Tongue (tissue), 2 donors: Measurements from ENCODE around the gene RXFP4. TPM values are rescaled to one million over a fixed set of nuclear protein-coding genes. Genes with fewer than 3 reads are reported as not detected.
"Not testable (repeated sequence)": the region's sequence is repeated elsewhere in the genome, so short reads cannot be mapped to it uniquely, and the experiment has no call there.

Source experiments
- DNase-seq: peaks from one replicate; pipeline ENCODE4 v3.0.0-alpha.2; 2015
- total RNA-seq: library from RNA; depleted of rRNA; stranded (reverse); fragments of >200 nt; gene quantifications from one replicate; pipeline ENCODE4 v1.2.3, GENCODE V29; 2014

RXFP4 gene, protein sequence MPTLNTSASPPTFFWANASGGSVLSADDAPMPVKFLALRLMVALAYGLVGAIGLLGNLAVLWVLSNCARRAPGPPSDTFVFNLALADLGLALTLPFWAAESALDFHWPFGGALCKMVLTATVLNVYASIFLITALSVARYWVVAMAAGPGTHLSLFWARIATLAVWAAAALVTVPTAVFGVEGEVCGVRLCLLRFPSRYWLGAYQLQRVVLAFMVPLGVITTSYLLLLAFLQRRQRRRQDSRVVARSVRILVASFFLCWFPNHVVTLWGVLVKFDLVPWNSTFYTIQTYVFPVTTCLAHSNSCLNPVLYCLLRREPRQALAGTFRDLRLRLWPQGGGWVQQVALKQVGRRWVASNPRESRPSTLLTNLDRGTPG
- total RNA-seq = not detected

DNA sequence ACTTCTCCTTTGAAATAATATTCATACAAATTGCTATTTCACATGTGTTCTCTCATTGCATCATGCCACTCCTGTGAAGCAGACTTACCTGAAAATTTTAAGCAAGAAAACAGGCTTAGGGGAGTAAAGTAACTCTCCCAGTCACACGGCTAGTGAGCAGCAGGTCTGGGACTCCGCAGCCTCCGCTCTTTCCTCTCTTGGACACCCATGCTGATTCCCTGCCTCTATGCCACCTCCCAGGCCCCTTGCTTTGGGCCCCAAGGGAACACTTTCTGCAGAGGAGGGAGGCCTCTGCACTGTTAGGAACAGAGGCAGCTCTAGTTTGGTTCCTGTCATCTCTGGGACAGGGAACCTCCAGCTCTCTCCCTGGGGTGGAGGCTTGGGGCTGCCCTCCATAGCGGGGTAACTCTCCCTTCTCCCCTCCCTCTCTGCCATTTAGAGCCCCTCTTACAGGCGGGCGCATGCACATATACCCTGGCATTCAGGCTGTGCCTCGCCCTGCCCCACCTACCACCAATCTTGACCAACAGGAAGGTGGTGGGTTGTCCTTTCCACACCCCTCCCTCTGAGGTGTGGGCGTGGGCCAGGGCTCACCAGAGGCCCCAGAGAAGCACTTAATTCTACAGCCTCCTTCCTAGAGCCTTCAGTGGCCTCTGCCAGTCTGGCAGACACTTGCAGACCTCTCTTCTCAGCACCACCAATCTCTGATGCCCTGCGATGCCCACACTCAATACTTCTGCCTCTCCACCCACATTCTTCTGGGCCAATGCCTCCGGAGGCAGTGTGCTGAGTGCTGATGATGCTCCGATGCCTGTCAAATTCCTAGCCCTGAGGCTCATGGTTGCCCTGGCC lies at the start of gene RXFP4:
Gene RXFP4 (plus strand): TSS at position 646 of the 852 bp plus-strand sequence. CDS start 72 bp downstream, at position 718.
- peak; percentile 22 for DNase-seq

DNA sequence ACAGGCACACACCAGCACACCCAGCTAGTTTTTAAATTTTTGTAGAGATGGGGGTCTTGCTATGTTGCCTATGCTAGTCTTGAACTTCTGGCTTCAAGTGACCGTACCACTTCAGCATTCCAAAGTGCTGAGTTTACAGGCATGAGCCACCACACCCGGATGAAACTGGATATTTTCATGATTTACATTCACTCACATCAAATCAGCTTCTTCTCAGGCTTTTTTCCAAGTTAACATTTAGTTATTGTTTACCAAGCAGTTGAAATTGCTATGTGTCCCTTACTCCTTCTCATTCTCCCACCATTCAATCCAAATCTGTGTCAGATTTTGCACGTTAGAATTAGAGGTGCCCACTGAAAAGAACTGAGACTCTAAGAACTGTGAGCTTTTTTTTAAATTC lies 48.6 kb upstream of the RXFP4 start:
- DNase-seq = no peak

DNA sequence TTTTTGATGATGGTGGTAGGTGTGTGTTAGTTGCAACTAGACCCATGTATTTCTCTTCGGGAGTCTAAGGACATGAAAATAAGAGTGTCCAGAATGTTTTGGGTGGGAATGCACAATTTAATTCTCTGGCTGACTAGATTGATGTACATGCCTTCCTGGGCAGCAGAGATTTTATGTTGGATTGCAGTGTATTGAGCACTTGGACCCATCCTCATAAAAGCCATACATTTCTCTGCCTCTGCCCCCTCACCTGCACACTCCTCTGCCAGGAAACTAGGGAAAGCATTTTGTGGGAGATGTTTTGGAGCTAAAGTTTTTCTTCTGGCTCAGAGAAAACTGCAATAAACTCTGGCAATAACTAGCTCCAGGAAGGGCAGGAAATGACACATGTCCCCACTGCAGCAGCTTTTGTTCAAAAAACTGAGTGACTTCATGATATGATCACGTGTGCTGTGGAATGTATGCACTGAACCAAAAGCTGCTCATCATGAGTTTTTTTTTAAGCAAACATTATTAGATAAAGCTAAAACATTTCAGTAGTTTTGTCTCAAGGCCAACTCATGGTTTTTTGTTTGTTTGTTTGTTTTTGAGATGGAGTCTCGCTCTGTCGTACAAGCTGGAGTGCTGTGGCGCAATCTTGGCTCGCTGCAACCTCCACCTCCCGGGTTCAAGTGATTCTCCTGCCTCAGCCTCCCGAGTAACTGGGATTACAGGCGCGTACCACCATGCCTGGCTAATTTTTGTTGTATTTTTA lies 47.9 kb upstream of the RXFP4 start:
- DNase-seq = peak; percentile 57

DNA sequence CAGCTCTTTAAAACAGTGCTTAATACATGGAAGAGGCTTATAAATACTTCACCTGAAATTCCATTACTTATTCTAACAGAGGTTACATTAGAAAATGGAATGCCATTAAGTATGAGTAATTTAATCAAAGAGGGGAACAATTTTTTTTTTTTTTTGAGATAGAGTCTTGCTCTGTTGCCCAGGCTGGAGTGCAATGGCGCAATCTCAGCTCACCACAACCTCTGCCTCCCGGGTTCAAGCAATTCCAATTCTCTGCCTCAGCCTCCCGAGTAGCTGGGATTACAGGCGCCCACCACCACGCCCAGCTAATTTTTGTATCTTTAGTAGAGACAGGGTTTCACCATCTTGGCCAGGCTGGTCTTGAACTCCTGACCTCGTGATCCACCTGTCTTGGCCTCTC lies 45.8 kb upstream of the RXFP4 start:
- DNase-seq = not testable (repeated sequence)

DNA sequence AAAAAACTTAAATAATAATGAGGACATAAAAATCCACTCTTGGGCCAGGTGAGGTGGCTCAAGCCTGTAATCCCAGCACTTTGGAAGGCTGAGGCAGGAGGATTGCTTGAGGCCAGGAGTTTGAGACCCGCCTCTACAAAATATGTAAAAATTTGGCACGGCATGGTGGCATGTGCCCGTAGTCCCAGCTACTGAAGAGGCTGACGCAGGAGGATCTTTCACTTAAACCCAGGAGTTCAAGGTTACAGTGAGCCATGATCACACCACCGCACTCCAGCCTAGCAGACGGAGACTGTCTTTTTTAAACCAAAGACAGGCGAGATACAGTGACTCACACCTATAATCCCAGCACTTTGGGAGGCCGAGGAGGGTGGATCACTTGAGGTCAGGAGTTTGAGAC lies 45.0 kb upstream of the RXFP4 start:
- DNase-seq = not testable (repeated sequence)

DNA sequence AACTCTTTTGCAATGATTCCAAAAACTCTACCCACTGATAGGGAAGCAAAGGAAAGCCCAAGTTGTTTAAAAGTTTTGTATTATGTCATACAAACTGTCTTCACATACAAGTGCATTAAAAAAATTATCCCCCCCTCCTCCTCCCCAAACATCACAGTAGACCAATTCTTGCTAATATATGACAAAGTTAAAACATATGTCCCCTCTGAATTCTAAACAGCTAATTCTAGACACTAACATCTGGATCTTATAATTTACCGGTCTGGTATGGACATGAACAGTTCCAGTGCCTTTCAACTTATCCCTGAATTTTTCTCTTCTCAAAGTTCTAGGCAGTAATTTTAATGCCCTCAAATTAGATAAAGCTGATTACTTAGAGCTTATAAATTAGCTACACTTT lies 43.7 kb upstream of the RXFP4 start:
- DNase-seq = no peak

DNA sequence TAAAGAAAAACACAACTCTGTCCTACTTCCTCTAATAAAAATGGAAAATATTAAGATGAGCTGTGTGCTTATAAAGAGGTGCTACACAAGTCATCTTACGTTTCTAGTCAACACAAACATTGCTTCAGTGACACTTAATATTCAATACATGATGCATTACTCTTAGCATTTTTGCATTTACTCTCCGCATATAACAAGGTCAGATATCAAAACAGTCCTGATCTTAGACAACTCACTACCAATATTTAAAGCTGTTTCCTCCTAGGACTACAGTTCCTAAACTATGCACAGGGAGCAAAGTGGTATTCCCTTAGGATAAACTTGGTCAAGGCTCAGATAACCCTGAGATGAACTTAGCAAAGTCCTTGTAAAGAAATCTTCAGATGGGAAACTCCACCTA lies 42.5 kb upstream of the RXFP4 start:
- no peak for DNase-seq

DNA sequence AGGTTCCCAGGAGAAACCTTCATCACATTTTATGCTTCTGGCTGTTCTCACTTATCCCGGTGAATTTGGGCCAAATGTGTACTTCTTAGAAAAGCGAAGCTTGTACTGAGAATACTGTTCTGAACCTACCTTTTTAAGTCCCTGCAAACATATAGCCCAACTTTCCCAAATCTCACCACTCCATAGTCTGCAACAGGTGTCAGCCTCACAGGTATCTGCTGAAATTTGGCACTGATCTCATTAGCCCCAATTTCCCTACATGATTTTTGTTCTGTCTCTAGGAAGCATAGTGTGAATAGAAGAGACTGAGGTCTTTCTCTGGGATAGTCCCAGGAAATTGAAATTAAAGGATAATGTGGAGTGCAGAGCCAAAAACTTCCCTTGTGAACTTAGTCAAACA lies 41.8 kb upstream of the RXFP4 start:
- no peak for DNase-seq

DNA sequence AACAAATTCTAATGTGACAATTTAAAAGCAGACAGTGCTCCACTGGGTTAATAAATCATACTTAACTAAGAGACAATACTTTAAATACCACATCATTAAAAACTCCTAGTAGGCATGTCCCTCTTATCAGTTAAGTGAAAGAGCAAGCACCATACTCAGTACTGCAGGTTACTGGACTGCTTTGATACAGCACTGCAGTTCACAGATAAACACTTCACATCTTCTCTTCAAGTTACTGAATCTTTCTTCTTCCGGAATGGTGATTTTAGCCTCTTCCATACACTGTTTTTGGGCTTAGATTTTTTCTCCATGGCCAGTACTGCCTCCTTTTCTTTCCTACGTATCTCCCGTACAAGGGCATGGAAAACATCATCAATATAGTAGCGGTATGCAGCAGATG lies 41.3 kb upstream of the RXFP4 start:
- no peak for DNase-seq

DNA sequence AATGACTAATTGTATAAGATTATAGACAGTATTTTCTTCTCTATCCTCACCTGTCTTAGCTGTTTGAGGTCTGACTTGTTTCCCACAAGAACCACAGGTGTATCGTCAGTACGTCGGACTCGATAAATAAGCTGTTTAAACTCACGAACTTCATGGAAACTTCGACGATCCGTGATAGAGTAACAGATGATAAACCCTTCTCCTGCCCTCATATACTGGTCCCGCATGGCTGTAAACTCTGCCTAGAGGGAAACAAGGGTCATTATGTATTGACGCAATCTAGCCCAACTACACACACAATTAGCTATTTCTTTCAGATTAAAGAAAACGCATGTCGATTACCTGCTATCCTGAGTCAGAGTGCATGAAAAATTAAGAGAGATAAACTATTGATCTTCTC lies 37.2 kb upstream of the RXFP4 start:
- DNase-seq = no peak

DNA sequence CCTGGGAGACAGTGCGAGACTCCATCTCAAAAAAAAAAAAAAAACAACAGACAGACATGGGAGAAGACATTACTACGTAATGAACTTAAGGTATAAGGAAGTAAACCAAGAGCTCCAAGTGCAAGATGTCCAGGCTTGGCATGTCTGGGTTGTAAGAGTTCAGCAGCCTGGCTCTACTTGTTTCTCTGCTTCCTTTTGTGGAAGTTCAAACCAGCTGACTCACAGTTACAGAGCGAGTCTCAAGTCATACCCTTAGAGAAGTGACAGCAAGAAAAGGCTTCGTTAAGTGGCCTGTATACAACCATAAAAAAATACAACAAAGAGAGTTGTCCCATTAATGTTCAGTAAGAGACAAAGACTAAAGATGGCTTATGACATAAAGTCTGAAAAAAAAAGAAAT lies 31.5 kb upstream of the RXFP4 start:
- no peak for DNase-seq

DNA sequence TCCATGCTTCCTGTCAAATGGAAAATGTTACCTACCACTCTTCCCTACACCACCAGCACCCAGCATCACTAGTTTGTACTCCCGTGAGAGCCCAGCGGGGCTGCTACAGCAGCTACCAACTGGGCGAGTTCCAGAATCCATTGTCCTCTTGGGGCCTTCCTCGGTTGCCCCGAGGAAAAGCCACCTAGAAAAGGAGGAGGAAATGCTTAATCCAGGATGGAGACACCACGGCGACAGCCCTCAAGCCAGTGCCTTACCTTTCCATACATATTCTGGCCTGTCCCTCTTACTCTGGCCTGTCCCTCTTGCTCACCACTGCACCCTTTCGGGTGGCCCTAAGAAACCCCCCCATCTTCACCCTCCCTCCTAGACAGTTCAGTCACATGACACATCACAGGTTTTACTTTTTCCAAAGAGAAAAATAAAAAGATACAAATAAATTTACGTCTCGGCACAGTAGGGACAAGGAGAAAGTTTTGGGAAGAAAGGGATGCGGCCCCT lies 30.8 kb upstream of the RXFP4 start:
- DNase-seq = peak; percentile 47

DNA sequence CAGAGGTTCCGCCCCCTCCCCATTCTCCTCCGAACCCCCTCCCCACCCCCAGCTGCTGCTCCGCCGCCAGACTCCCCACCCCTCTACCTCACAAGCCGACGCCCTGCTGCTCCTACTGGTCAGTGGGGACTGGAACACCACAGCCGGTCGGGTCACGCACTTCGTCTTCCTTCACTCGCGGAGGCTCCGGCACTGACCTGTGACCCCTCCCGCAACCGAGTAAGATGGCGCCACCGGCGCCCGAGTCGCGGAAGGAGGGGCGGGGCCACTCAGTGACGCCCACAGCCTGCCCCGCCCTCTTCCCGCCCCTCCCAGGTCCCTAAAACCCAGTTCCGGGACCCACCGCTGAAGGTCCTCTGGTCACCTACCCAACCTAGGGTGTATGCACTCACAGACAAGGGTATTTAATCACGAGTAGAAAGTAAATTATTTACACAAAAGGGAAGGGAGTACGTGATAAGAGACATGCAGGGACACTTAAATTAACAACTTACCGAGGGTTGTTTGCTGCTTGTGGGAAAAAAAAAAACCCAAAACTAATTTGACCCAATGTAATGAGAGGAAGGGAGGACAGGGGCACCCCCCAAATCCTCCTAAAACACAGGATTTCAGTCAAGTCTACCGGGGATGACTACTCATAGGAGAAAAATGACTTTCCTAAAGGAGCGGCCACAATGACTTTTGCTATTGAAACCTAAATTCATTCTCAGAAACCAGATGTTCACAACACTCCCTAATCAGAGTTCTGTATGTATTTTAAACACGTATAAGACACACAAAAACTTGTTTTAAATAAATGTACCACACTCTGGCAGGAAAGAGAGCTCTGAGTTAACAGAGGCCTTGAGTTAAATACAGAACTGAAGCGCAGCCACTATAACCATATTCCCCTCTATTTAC lies 30.0 kb upstream of the RXFP4 start, which contains the start of gene RIT1:
Gene RIT1 (minus strand): TSS at position 194 of the 900 bp plus-strand sequence. CDS start 588 bp downstream, outside the sequence.
- peak; percentile 91 for DNase-seq

DNA sequence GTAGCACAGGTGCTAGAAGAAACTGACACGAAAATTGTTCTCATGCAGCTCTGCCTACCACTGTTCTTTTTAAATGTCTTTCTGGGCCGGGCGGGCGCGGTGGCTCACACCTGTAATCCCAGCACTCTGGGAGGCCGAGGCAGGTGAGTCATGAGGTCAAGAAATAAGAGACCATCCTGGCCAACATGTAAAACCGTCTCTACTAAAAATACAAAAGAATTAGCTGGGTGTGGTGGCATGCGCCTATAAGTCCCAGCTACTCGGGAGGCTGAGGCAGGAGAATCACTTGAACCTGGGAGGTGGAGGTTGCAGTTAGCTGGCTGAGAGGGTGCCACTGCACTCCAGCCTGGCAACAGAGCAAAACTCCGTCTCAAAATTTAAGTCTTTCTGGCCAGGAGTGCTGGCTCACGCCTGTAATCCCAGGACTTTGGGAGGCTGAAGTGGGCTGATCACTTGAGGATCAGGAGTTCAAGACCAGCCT lies 29.3 kb upstream of the RXFP4 start:
- no peak for DNase-seq

DNA sequence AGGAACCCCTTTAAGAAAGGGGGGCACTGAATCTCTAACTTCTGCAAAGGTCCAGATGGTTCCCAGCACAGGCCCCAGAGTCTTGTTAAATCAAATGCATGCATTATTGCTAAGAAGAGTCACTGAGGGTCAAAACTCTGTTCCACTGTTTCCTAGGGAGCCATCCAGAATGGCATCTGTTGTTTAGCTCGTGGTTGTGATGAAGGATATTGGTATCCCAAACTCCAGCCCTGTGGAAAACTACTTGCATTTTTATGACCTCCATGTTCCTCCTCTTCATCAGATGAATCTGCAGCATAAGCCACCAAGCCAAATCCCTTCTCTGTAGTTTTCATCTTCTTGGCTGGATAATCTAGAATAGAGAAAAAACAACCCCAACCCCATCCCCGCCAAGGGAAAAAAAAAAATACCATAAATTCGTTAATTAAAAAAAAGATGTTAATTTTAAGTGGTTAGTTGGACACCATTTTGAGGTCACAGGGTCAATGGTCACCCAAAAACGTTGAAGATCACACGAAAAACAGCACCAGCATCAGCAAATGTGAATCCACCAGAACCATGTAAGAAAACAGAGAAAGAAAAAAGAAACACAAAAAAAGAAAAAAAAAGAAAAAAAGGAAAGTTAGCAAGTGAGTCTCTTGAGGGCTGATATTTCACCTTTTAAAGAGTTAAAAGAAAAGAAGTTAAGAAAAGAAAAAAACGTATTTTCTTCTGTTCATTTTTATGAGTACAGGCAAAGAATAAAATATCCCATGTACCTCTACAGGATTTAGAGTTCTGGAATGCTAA lies 27.3 kb upstream of the RXFP4 start:
- no peak for DNase-seq

DNA sequence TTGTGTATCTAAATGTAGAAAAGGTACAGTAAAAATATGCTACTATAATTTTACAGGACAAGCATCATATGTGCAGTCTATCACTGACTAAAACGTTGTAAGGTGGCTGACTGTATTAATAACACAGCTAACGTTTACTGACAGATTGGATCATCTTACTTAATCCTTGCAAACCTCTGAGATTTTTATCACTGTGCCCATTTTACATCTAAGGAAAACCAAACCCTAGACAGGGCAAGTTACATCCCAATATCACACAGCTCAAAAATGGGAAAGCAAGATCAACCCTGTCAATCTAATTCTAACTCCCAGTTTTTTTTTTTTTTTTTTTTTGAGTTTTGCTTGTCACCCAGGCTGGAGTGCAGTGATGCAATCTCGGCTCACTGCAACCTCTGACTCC lies 22.8 kb upstream of the RXFP4 start:
- DNase-seq = no peak

DNA sequence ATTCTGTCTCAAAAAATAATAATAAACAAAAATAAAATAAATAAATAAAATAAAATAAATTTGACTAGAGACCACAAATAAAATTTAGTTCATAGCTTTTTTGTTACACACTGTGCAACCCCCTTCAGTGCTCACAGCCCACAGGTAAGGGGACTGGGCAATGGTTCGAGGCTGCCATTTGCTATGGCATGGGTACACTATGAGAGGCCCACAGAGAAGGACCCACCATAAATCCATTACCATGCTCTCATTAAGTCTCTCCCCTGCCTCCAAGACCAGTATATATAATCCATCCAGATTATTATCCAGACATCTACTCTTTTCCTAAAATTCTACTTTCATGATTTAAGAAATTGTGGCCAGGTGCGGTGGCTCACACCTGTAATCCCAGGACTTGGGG lies 21.6 kb upstream of the RXFP4 start:
- no peak for DNase-seq

DNA sequence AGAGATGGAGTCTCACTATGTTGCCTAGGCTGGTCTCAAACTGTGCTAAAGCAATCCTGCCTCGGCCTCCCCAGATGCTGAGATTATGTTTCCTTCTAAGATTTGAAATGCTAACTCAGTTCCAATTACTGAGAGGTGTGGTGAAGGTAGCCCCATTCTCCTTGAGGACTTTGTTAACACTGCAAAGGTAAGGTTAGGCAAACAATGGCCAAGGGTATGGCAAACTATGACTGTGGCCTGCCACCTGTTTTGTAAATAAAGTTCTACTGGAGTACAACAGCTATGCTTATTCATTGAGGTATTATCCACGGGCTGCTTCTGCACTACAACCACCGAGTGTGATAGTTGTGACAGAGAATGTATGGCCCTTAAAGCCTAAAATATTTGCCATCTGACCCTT lies 20.7 kb upstream of the RXFP4 start:
- DNase-seq = no peak

DNA sequence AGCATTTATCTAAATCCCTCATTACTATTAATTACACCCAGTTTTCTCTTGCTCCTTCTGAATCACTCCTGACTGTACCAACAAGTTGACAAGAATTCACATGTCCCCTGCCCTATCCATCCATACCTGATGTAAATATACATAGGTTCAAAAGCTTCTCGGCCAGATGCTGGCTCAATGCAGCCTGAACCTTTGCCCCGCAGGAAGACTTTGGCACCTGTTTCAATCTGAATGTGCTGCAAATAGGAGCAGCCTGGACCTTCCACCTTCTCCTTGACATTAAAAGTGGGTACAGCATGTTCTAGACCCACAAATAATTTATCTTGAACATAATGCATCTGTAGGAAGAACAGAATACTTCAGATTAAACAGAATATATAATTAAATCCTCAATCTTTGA lies 15.9 kb upstream of the RXFP4 start:
- DNase-seq = no peak

DNA sequence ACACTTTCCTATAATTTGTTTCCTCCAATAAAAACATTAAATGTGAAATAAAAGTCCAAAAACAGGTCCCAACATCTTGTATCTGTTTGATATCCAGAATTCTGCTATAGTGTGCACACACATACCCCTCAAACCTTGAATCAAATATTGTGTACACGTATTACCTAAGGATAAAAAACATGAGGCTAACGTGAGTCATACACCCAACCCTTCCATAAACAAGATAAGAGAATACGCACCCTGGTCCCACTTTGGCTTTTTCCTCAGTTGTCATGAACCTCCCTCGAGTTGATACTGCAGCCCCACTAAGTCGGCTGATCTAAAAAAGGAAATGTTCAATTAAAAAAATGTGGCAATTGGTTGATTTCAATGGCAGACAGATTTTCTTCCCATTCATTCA lies 12.4 kb upstream of the RXFP4 start:
- no peak for DNase-seq
